Karpas-422 (cell line): Measurements from ENCODE around the gene TNKS1BP1. TPM values are rescaled to one million over a fixed set of nuclear protein-coding genes. Genes with fewer than 3 reads are reported as not detected.

ENCODE experiments used
- DNase-seq: peaks from one replicate; pipeline ENCODE4 v3.0.0-alpha.2; 2015
- H2AFZ ChIP-seq: fragments of 200-600 bp; sonication (generic); 2 replicates; pipeline ENCODE4 v1.6.1; 2014; ENCODE audit warnings: antibody characterized with exemption, low read length, mixed read lengths
- H3K27ac ChIP-seq: fragments of 200-600 bp; sonication (generic); 2 replicates; pipeline ENCODE4 v1.5.1; 2014; ENCODE audit warnings: mild to moderate bottlenecking, low read length, moderate library complexity
- H3K27me3 ChIP-seq: fragments of 200-600 bp; sonication (generic); 2 replicates; pipeline ENCODE4 v1.6.1; 2014; ENCODE audit warnings: low read length, mixed read lengths
- H3K36me3 ChIP-seq: fragments of 200-600 bp; sonication (generic); 2 replicates; pipeline ENCODE4 v1.6.1; 2014; ENCODE audit warnings: low read length, mixed read lengths; ENCODE audit not compliant: insufficient read depth
- H3K4me1 ChIP-seq: fragments of 200-600 bp; sonication (generic); 2 replicates; pipeline ENCODE4 v1.6.1; 2014; ENCODE audit warnings: mild to moderate bottlenecking, low read length, mixed read lengths
- H3K4me2 ChIP-seq: fragments of 200-600 bp; sonication (generic); 2 replicates; pipeline ENCODE4 v1.6.1; 2014; ENCODE audit warnings: low read length, low read depth, mild to moderate bottlenecking; ENCODE audit not compliant: poor library complexity, severe bottlenecking
- H3K4me3 ChIP-seq: fragments of 200-600 bp; sonication (generic); 2 replicates; pipeline ENCODE4 v1.5.1; 2014; ENCODE audit warnings: mild to moderate bottlenecking, antibody characterized with exemption, low read length, mixed read lengths
- H3K79me2 ChIP-seq: fragments of 200-600 bp; sonication (generic); 2 replicates; pipeline ENCODE4 v1.6.1; 2014; ENCODE audit warnings: mild to moderate bottlenecking, low read length, mixed read lengths
- H3K9ac ChIP-seq: fragments of 200-600 bp; sonication (generic); 2 replicates; pipeline ENCODE4 v1.6.0; 2014; ENCODE audit warnings: low read length
- H3K9me2 ChIP-seq: fragments of 200-600 bp; sonication (generic), shearing (Covaris generic); replicated peaks from 2 replicates; pipeline ENCODE4 v1.6.0; 2014; ENCODE audit warnings: mild to moderate bottlenecking, low read length, moderate library complexity; ENCODE audit not compliant: insufficient read depth
- H3K9me3 ChIP-seq: fragments of 300-700, 200-600 bp; sonication (generic); 2 replicates; pipeline ENCODE4 v1.6.1; 2014; ENCODE audit warnings: low read length, mixed read lengths
- H4K20me1 ChIP-seq: fragments of 200-600 bp; sonication (generic); 2 replicates; pipeline ENCODE4 v1.6.1; 2014; ENCODE audit warnings: mild to moderate bottlenecking, antibody characterized with exemption, low read length, low read depth; ENCODE audit not compliant: insufficient read depth
- total RNA-seq: library from RNA; depleted of rRNA; stranded (reverse); fragments of >200 nt; shearing (Covaris generic); gene quantifications from 2 replicates; pipeline ENCODE4 v1.2.3, GENCODE V29; 2014; ENCODE audit warnings: low replicate concordance

TNKS1BP1 gene
- total RNA-seq, 1 experiment from 2014 or later, result 11.6 TPM

DNA sequence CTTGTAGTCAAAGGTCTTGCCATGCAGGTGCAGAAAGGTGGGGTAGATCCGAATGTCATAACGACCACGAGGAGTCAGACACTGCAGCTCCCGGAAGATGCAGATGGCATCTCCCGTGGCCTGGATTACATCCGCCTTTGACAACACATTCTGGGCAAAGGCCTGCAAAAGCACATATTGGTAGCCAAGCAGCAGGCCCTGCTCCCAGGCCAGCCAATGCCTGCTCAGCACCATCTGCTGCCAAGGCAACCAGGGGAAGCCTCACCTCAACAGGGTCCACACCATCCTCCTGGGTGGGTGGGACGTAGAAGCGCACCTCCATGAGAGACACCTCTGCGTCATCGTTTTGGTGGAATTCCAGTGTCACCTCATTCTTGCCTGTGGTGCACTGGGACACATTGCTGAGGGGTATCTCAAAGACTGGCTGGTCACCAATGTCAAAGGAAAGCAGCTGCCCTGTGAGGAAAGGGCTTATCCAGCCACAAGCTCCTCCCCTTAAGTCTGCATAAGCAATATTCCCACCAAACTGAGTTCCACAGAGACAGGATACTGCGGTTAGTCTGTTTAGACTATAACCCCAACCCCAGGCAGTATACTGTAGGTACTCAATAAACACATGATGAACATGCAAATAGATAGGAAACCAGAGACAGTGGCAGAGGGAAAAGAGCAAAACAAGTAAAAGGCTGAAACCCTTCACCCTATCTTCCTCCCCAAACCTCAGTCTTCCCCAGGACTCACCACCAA, 8.1 kb upstream of the TNKS1BP1 start:
- H3K9ac ChIP-seq, result no peak overlapping the region
- H2AFZ ChIP-seq, result no peak overlapping the region
- no peak overlapping the region for H3K4me2 ChIP-seq
- DNase-seq, result no peak
- no peaks in the 10 kb centered on the region for H3K9me2 ChIP-seq
- peaks cover 39% of the 10 kb centered on the region for H3K79me2 ChIP-seq
- H3K27ac ChIP-seq, result no peak overlapping the region
- no peaks in the 10 kb centered on the region; the same call in 1 of the 2 replicates for H4K20me1 ChIP-seq
- no peaks in the 10 kb centered on the region for H3K9me3 ChIP-seq
- H3K27me3 ChIP-seq, result no peaks in the 10 kb centered on the region
- peaks cover 29% of the 10 kb centered on the region for H3K4me1 ChIP-seq
- H3K4me3 ChIP-seq, result no peak overlapping the region
- peaks cover 60% of the 10 kb centered on the region for H3K36me3 ChIP-seq

DNA sequence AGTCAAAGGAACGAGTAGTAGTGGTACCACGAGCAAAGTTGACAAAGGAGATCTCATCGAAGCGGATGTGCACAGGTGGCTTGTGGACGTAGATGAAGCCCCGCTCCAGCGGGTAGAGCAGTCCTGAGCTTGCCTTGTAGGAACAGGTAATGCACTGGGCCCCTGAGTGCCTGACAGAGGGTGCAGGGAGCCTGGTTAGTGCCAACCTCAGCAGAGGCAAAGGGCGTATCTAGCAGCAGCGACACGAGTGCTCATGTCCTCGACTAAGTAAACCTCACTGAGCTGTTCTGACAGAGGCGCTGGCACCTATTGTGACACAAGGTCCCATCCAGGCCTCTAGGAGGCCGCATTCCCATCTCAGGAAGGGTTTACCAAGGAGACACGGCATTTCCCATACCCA, 7.0 kb upstream of the TNKS1BP1 start:
- H3K9me3 ChIP-seq, result no peaks in the 10 kb centered on the region
- H3K27ac ChIP-seq, result no peak overlapping the region
- H3K9me2 ChIP-seq, result no peaks in the 10 kb centered on the region
- no peak overlapping the region for H3K9ac ChIP-seq
- H3K79me2 ChIP-seq, result peaks cover 39% of the 10 kb centered on the region
- peaks cover 65% of the 10 kb centered on the region for H3K36me3 ChIP-seq
- no peak for DNase-seq
- no peaks in the 10 kb centered on the region; the same call in 1 of the 2 replicates for H4K20me1 ChIP-seq
- peaks cover 40% of the 10 kb centered on the region for H3K4me1 ChIP-seq
- no peak overlapping the region for H3K4me2 ChIP-seq
- H3K27me3 ChIP-seq, result no peaks in the 10 kb centered on the region
- H3K4me3 ChIP-seq, result no peak overlapping the region
- H2AFZ ChIP-seq, result no peak overlapping the region

DNA sequence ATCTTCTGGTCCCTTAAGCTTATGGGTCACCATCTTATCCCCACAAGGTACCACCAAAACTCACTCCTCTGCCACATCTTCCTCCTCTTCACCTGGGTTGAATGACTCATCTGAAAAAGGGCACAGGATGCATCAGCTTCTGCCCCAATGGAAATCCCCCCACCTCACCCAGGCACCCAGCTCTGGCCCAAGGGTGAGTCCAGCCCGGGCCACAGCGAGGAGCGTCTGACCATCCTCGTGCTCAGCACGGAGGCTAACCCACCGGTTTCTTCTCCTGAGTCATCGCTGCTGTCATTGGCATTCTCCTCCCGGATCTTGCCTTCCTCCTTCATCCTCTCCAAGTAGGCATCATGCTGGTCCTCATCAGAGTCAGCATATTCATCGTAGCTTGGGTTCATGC, 5.3 kb upstream of the TNKS1BP1 start:
- peaks cover 47% of the 10 kb centered on the region for H3K4me1 ChIP-seq
- H3K4me3 ChIP-seq, result no peak overlapping the region
- peaks cover 29% of the 10 kb centered on the region for H3K79me2 ChIP-seq
- no peaks in the 10 kb centered on the region for H3K9me3 ChIP-seq
- no peak overlapping the region for H3K4me2 ChIP-seq
- no peaks in the 10 kb centered on the region for H3K9me2 ChIP-seq
- H3K36me3 ChIP-seq, result peaks cover 65% of the 10 kb centered on the region
- H4K20me1 ChIP-seq, result no peaks in the 10 kb centered on the region; the same call in 1 of the 2 replicates
- no peak for DNase-seq
- no peak overlapping the region for H3K9ac ChIP-seq
- no peak overlapping the region for H2AFZ ChIP-seq
- H3K27ac ChIP-seq, result no peak overlapping the region
- no peaks in the 10 kb centered on the region for H3K27me3 ChIP-seq

DNA sequence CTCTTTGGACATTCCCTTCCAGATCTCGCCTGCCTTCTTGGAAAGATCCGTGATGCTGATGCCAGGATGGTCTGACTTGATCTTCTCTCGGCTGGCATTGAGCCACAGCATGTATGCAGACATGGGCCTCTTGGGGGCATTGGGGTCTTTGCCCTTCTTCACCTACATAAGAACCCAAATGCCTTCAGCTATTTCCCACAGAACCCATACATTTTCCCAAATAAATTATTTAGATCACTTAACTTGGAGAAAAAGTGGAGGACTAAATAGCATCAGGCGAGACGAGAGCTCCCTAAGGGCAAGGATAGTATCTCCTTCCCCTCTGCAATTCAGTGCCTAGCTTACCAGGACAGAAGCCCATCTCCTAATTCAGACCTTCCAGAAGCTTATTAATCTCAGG, 3.0 kb upstream of the TNKS1BP1 start:
- no peaks in the 10 kb centered on the region for H3K9me3 ChIP-seq
- no peak overlapping the region for H3K4me2 ChIP-seq
- no peak for DNase-seq
- H3K9me2 ChIP-seq, result no peaks in the 10 kb centered on the region
- H3K27me3 ChIP-seq, result no peaks in the 10 kb centered on the region
- H3K9ac ChIP-seq, result no peak overlapping the region
- H3K4me1 ChIP-seq, result peaks cover 43% of the 10 kb centered on the region
- no peaks in the 10 kb centered on the region for H4K20me1 ChIP-seq
- H3K36me3 ChIP-seq, result peaks cover 50% of the 10 kb centered on the region
- H3K4me3 ChIP-seq, result no peak overlapping the region
- H2AFZ ChIP-seq, result no peak overlapping the region
- H3K27ac ChIP-seq, result no peak overlapping the region
- peaks cover 22% of the 10 kb centered on the region for H3K79me2 ChIP-seq

DNA sequence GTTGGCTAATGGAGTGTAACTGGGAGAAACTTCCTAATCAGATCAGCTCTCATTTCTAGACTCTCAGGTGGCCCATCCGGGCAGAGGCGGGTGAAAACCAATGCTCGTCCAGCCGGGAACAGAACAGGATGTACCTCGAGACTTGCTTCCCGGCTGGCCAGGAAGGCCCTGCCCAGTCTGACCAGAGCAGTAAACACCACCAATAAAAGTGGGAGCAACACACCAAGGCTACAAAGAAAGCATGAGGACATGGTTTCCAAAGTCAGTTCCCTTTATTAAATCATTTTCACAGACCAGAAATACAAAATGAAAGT, 940 bp upstream of the TNKS1BP1 start:
- H3K27me3 ChIP-seq, result no peaks in the 10 kb centered on the region
- no peaks in the 10 kb centered on the region for H4K20me1 ChIP-seq
- no peaks in the 10 kb centered on the region for H3K9me2 ChIP-seq
- DNase-seq, result no peak
- H3K79me2 ChIP-seq, result peaks cover 33% of the 10 kb centered on the region
- peaks cover 30% of the 10 kb centered on the region; the same call in 1 of the 2 replicates for H3K36me3 ChIP-seq
- peak overlapping the region; percentile 34; the same call in 1 of the 2 replicates for H2AFZ ChIP-seq
- H3K4me3 ChIP-seq, result peak overlapping the region; percentile 71
- H3K9ac ChIP-seq, result peak overlapping the region; percentile 80
- H3K4me1 ChIP-seq, result peaks cover 46% of the 10 kb centered on the region
- no peaks in the 10 kb centered on the region for H3K9me3 ChIP-seq
- H3K4me2 ChIP-seq, result peak overlapping the region; percentile 88
- peak overlapping the region; percentile 85 for H3K27ac ChIP-seq

DNA sequence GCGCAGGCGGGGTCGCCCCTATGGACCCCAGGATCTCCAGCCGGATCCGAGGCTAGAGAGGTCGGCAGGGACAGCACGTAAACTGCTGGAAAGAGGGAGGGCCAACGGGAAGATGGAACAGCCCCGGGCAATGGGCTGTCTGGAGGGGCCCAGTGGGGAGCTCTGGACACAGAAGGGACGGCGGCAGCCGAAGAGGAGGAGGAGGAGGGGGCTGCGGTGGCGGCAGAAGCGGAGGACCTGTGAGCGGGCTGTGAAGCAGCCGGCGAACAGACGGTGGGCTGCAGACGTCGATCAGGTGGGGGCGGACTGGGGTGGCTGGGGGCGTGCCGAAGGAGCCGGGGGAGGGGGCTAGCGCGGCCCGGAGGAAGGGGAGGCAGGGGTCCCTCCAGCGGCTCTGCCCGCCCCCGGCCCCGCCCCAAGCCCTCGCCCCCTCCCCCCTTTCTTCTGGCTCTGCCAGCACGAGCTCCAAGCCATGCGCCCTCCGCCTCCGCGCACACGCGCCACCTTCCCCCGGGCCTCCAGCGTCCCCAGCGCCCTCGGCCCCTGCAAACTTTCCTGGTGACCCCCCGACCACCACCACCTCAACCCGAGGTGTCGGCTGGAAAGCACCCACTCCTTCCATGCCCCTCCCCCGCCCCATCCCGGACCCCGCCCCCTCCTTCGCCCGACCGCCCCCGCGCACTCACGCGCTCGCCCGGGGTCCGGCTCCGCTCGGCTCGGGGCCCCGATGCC, 432 bp downstream of the TNKS1BP1 start:
- Histone ChIP-seq H3K4me3 (peak overlapping the region; percentile 71), H4K20me1 (no peaks in the 10 kb centered on the region), H3K9ac (peak overlapping the region; percentile 80), H3K9me3 (no peaks in the 10 kb centered on the region), H3K79me2 (peaks cover 33% of the 10 kb centered on the region), H3K27me3 (no peaks in the 10 kb centered on the region), H2AFZ (no peak overlapping the region), H3K27ac (peak overlapping the region; percentile 85; the same call in 1 of the 2 replicates), H3K4me1 (peaks cover 46% of the 10 kb centered on the region), H3K36me3 (peaks cover 17% of the 10 kb centered on the region; the same call in 1 of the 2 replicates), H3K4me2 (peak overlapping the region; percentile 88), H3K9me2 (no peaks in the 10 kb centered on the region)
- DNase-seq, result peak; percentile 63

DNA sequence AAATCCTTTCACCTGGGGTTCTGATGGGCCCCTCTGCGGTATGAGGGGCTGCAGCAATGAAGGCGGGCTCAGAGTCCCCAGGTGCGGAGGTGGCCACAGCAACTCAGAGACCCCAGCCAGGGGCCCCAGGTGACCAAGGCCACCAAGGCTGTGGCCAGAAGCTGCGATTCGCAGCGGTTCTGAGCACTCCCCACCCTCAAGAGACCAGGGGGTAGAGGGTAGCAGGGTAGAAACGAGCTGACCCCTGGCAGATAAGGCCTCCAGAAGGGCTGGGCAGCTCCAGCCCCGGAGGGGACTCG, 948 bp downstream of the TNKS1BP1 start:
- peak overlapping the region; percentile 71 for H3K4me3 ChIP-seq
- H3K27ac ChIP-seq, result no peak overlapping the region
- H3K9me3 ChIP-seq, result no peaks in the 10 kb centered on the region
- H3K79me2 ChIP-seq, result peaks cover 33% of the 10 kb centered on the region
- peak overlapping the region; percentile 88 for H3K4me2 ChIP-seq
- no peaks in the 10 kb centered on the region for H4K20me1 ChIP-seq
- no peak overlapping the region for H2AFZ ChIP-seq
- H3K9ac ChIP-seq, result peak overlapping the region; percentile 80
- H3K9me2 ChIP-seq, result no peaks in the 10 kb centered on the region
- peaks cover 46% of the 10 kb centered on the region for H3K4me1 ChIP-seq
- no peak for DNase-seq
- H3K36me3 ChIP-seq, result peaks cover 12% of the 10 kb centered on the region; the same call in 1 of the 2 replicates
- no peaks in the 10 kb centered on the region for H3K27me3 ChIP-seq

DNA sequence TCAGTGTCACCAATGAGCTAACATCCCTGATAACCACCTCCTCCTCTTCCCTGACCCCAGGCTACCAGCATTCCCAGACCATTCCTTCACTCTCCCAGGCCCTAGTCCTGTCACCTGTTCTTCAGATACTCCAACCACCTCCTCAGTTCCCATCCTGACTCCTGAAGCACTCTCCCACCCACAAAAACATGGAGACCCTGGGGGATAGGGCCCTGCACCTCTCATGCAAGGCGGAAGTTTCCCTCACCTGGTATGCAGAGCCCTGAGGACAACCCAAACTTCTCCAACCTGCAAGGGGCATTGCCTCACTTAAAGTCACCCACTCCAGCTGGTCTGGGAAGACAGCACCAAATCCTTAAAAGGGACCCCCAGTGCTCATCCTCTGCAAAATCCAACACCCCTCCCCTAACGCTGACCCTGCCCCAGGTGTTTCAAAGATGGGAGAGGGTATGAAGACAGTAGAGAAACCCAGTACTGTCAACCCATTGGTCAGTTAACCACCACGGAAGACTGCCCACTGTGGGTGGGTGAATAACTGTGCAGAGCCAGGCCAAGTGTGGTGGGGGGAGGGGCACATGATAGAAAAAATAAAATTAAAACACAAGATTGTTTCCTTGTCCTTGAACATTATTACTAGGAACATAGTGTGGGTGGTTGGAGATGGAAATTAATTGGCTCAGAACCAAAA, 1.4 kb downstream of the TNKS1BP1 start:
- H3K4me2 ChIP-seq, result peak overlapping the region; percentile 88
- H3K9me2 ChIP-seq, result no peaks in the 10 kb centered on the region
- peaks cover 7% of the 10 kb centered on the region; the same call in 1 of the 2 replicates for H3K36me3 ChIP-seq
- peaks cover 33% of the 10 kb centered on the region for H3K79me2 ChIP-seq
- H3K4me1 ChIP-seq, result peaks cover 46% of the 10 kb centered on the region
- no peak overlapping the region for H2AFZ ChIP-seq
- H3K9me3 ChIP-seq, result no peaks in the 10 kb centered on the region
- DNase-seq, result no peak
- H3K27ac ChIP-seq, result no peak overlapping the region
- H4K20me1 ChIP-seq, result no peaks in the 10 kb centered on the region
- no peaks in the 10 kb centered on the region for H3K27me3 ChIP-seq
- peak overlapping the region; percentile 80; the same call in 1 of the 2 replicates for H3K9ac ChIP-seq
- H3K4me3 ChIP-seq, result peak overlapping the region; percentile 71
